Calu3 (cell line): ENCODE data around the gene SLC6A20. TPM values are rescaled to one million over a fixed set of nuclear protein-coding genes. Genes with fewer than 3 reads are reported as not detected.

ENCODE experiments used
- BruUV-seq: library from RNA; stranded (reverse); fragments of 400-500 nt; replicated peaks from 2 replicates; lab custom pipeline; 2021; lab: Mats Ljungman, UMichigan
- CTCF ChIA-PET: fragments of 300-600 bp; sonication (Branson Sonifier 250); formaldehyde crosslinking; loops from one replicate; lab custom pipeline; 2022; ENCODE audit warnings: antibody characterized with exemption; lab: Charles Lee
- DNase-seq: peaks from one replicate; pipeline ENCODE4 v3.0.0; 2022
- H3K27ac Mint-ChIP-seq: one replicate; pipeline ENCODE4 v1.8.0; 2022; ENCODE audit warnings: mixed read lengths; ENCODE audit not compliant: unreplicated experiment
- H3K27me3 Mint-ChIP-seq: one replicate; pipeline ENCODE4 v1.8.0; 2022; ENCODE audit warnings: mixed read lengths; ENCODE audit not compliant: unreplicated experiment
- H3K36me3 Mint-ChIP-seq: one replicate; pipeline ENCODE4 v1.8.0; 2022; ENCODE audit warnings: mild to moderate bottlenecking, moderate library complexity, mixed read lengths; ENCODE audit not compliant: insufficient read depth, unreplicated experiment
- H3K4me1 Mint-ChIP-seq: one replicate; pipeline ENCODE4 v1.8.0; 2022; ENCODE audit warnings: mild to moderate bottlenecking, low read depth, mixed read lengths; ENCODE audit not compliant: unreplicated experiment
- H3K4me3 Mint-ChIP-seq: one replicate; pipeline ENCODE4 v1.8.0; 2022; ENCODE audit warnings: mild to moderate bottlenecking, low read depth, moderate library complexity, mixed read lengths; ENCODE audit not compliant: unreplicated experiment
- H3K9me3 Mint-ChIP-seq: one replicate; pipeline ENCODE4 v1.8.0; 2022; ENCODE audit warnings: low read depth, mixed read lengths; ENCODE audit not compliant: unreplicated experiment
- CTCF ChIP-seq: fragments of 200-600 bp; IDR thresholded peaks from one replicate; pipeline ENCODE4 v1.8.0; 2022; ENCODE audit warnings: antibody characterized with exemption; ENCODE audit not compliant: unreplicated experiment
- intact Hi-C: fragments of 100-400 bp; cut with micrococcal nuclease; formaldehyde crosslinking; loops from one replicate; pipeline ENCODE4 v1.10.0; 2022; ENCODE audit not compliant: unreplicated experiment
- total RNA-seq: library from RNA; stranded (reverse); gene quantifications from 2 replicates; pipeline ENCODE4 v1.2.3, GENCODE V29; 2022

Gene SLC6A20
- total RNA-seq, 1 experiment from 2014 or later = 2.1 TPM

GRCh38 chr3:45807681-45808540, 11.6 kb upstream of the SLC6A20 start:
- CTCF ChIA-PET = interaction anchor here (0.9 kb wide), 1 partner anchor 33 kb away, joined by 3 read pairs; no protein-coding TSS in a partner anchor
- no peak for DNase-seq
- Mint-ChIP-seq H3K4me1 (no peaks in the 10 kb centered on the region), H3K4me3 (no peak overlapping the region), H3K9me3 (no peaks in the 10 kb centered on the region), H3K36me3 (no peaks in the 10 kb centered on the region), H3K27me3 (no peaks in the 10 kb centered on the region), H3K27ac (no peak overlapping the region)
- BruUV-seq = no TSS peak
- intact Hi-C loops = no loop called here
- no peak for TF ChIP-seq CTCF

- TF ChIP-seq CTCF = no peak
- DNase-seq = no peak
- Mint-ChIP-seq H3K36me3 (no peaks in the 10 kb centered on the region), H3K4me1 (no peaks in the 10 kb centered on the region), H3K9me3 (no peaks in the 10 kb centered on the region), H3K27ac (no peak overlapping the region), H3K4me3 (no peak overlapping the region), H3K27me3 (no peaks in the 10 kb centered on the region)
- CTCF ChIA-PET = interaction anchor here (0.6 kb wide), 2 partner anchors 194 to 465 kb away, joined by 3 to 4 read pairs; no protein-coding TSS in a partner anchor
- BruUV-seq = no TSS peak
- intact Hi-C loops = no loop called here
These were observed 10.8 kb upstream of the SLC6A20 start for GRCh38 chr3:45807133-45807532.

- CTCF ChIA-PET = interaction anchor here (0.7 to 1.0 kb wide), 2 partner anchors 12 to 27 kb away, joined by 3 to 4 read pairs; no protein-coding TSS in a partner anchor
These were observed 9.7 kb upstream of the SLC6A20 start for GRCh38 chr3:45806072-45806471.

More at GRCh38 chr3:45806072-45806471, 9.7 kb upstream of the SLC6A20 start:
- Mint-ChIP-seq H3K4me3 (no peak overlapping the region), H3K27ac (no peak overlapping the region), H3K9me3 (no peaks in the 10 kb centered on the region), H3K36me3 (no peaks in the 10 kb centered on the region), H3K4me1 (no peaks in the 10 kb centered on the region), H3K27me3 (no peaks in the 10 kb centered on the region)
- TF ChIP-seq CTCF = no peak
- intact Hi-C loops = no loop called here
- DNase-seq = no peak
- BruUV-seq = no TSS peak
